ENCODE results near the gene TCF20. TPM values are rescaled to one million over a fixed set of nuclear protein-coding genes. Genes with fewer than 3 reads are reported as not detected.

TCF20 gene
- total and polyA plus RNA-seq, 2 experiments from 2014 or later: 5.7 to 48.8 TPM

GRCh38 chr22:42249831-42250230, 20.6 kb downstream of the TCF20 start:
- Histone ChIP-seq H3K9me3 (ENCODE audit: low read depth) (no peaks in the 10 kb centered on the region), H3K4me1 (ENCODE audit: low read depth) (peaks cover 3% of the 10 kb centered on the region), H3K4me3 (no peak overlapping the region), H3K36me3 (no peaks in the 10 kb centered on the region), H3K27ac (no peak overlapping the region), H3K27me3 (no peaks in the 10 kb centered on the region)
- DNase-seq (ENCODE audit: low read depth in 1 of 2, low spot score in 1 of 2): no peak
- TF ChIP-seq, protein P1, sequence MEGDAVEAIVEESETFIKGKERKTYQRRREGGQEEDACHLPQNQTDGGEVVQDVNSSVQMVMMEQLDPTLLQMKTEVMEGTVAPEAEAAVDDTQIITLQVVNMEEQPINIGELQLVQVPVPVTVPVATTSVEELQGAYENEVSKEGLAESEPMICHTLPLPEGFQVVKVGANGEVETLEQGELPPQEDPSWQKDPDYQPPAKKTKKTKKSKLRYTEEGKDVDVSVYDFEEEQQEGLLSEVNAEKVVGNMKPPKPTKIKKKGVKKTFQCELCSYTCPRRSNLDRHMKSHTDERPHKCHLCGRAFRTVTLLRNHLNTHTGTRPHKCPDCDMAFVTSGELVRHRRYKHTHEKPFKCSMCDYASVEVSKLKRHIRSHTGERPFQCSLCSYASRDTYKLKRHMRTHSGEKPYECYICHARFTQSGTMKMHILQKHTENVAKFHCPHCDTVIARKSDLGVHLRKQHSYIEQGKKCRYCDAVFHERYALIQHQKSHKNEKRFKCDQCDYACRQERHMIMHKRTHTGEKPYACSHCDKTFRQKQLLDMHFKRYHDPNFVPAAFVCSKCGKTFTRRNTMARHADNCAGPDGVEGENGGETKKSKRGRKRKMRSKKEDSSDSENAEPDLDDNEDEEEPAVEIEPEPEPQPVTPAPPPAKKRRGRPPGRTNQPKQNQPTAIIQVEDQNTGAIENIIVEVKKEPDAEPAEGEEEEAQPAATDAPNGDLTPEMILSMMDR (IDR thresholded peaks at IDR 0.05; ENCODE audit: low read depth, low read length): no peak

DNA sequence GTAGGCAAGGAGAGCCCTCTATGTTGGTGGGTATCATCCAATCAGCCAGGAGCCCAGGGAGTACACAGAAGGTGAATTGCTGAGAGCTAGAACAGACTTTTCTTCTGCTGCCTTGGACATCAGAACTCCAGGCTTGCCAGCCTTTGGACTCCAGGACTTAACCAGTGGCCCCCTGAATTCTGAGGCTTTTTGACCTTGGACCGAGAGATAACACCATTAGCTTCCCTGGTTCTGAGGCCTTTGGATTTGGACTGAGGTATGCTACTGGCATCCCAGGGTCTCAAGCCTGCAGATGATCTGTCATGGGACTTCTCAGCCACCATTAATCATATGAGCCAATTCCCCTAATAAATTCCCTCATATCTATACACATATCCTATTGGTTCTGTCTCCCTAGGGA, 21.5 kb downstream of the TCF20 start:
- Histone ChIP-seq H3K27me3 (no peaks in the 10 kb centered on the region), H3K36me3 (no peaks in the 10 kb centered on the region), H3K9me3 (ENCODE audit: low read depth) (no peaks in the 10 kb centered on the region), H3K4me1 (ENCODE audit: low read depth) (peaks cover 3% of the 10 kb centered on the region), H3K27ac (no peak overlapping the region), H3K4me3 (no peak overlapping the region)
- no peak for DNase-seq (ENCODE audit: low read depth in 1 of 2, low spot score in 1 of 2)
- TF ChIP-seq, protein P1 (IDR thresholded peaks at IDR 0.05; ENCODE audit: low read depth, low read length): no peak

DNA sequence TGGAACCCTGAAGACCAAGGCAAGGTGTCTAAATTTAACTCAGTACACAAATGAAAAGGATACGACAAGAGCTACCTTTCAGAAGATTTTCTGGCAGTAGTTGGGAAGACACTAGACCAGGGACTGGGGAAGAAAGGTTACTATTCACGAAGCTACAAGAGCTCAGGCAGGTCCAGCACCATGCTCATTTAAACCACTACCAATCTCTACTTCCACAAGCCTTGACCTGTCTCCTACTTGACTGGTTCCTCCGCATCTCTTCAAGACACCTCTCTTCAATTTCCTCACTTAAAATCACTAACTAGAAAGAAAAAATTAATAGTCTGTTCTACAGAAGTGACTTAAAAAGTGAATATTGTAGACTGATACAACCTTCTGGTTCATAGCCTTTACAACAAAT, 22.9 kb downstream of the TCF20 start:
- peaks cover 3% of the 10 kb centered on the region for H3K4me1 ChIP-seq (ENCODE audit: low read depth)
- no peak overlapping the region for H3K4me3 ChIP-seq
- TF ChIP-seq, protein P1 (IDR thresholded peaks at IDR 0.05; ENCODE audit: low read depth, low read length): no peak
- no peak overlapping the region for H3K27ac ChIP-seq
- H3K27me3 ChIP-seq: no peaks in the 10 kb centered on the region
- no peaks in the 10 kb centered on the region for H3K36me3 ChIP-seq
- no peaks in the 10 kb centered on the region for H3K9me3 ChIP-seq (ENCODE audit: low read depth)
- no peak for DNase-seq (ENCODE audit: low read depth in 1 of 2, low spot score in 1 of 2)

GRCh38 chr22:42243802-42244060, 26.7 kb downstream of the TCF20 start:
- Histone ChIP-seq H3K4me3 (no peak overlapping the region), H3K4me1 (ENCODE audit: low read depth) (peaks cover 3% of the 10 kb centered on the region), H3K36me3 (no peaks in the 10 kb centered on the region), H3K9me3 (ENCODE audit: low read depth) (no peaks in the 10 kb centered on the region), H3K27me3 (no peaks in the 10 kb centered on the region), H3K27ac (no peak overlapping the region)
- DNase-seq (ENCODE audit: low read depth in 1 of 2, low spot score in 1 of 2): no peak
- TF ChIP-seq, protein P1 (IDR thresholded peaks at IDR 0.05; ENCODE audit: low read depth, low read length): no peak

DNA sequence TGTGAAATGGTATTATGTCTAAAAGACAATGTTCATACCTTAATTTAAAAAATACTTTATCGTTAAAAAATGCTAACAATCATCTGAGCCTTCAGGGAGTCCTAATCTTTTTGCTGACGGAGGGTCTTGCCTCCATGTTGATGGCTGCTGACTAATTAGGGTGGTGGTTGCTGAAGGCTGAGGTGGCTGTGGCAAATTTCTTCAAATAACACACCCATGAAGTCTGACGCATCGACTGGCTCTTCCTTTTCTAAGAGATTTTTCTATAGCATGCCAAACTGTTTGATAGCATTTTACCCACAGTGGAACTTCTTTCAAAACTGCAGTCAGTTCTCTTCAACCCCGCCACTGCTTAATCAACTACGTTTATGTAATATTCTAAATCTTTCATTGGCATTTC, 33.6 kb downstream of the TCF20 start:
- Histone ChIP-seq H3K4me3 (no peak overlapping the region), H3K36me3 (no peaks in the 10 kb centered on the region), H3K4me1 (ENCODE audit: low read depth) (no peaks in the 10 kb centered on the region), H3K27me3 (no peaks in the 10 kb centered on the region), H3K9me3 (ENCODE audit: low read depth) (no peaks in the 10 kb centered on the region), H3K27ac (no peak overlapping the region)
- DNase-seq (ENCODE audit: low read depth in 1 of 2, low spot score in 1 of 2): no peak
- TF ChIP-seq, protein P1 (IDR thresholded peaks at IDR 0.05; ENCODE audit: low read depth, low read length): no peak

- TF ChIP-seq, protein P1 (IDR thresholded peaks at IDR 0.05; ENCODE audit: low read depth, low read length): no peak
- Histone ChIP-seq H3K4me1 (ENCODE audit: low read depth) (no peaks in the 10 kb centered on the region), H3K36me3 (no peaks in the 10 kb centered on the region), H3K9me3 (ENCODE audit: low read depth) (no peaks in the 10 kb centered on the region), H3K4me3 (no peak overlapping the region), H3K27ac (no peak overlapping the region), H3K27me3 (no peaks in the 10 kb centered on the region)
- DNase-seq (ENCODE audit: low read depth in 1 of 2, low spot score in 1 of 2): no peak
These were observed 34.2 kb downstream of the TCF20 start for GRCh38 chr22:42236268-42236667.

All from cardiac muscle cell (in vitro differentiated cells and primary cell).